ENCODE data around the gene PPP2CA.

DNA sequence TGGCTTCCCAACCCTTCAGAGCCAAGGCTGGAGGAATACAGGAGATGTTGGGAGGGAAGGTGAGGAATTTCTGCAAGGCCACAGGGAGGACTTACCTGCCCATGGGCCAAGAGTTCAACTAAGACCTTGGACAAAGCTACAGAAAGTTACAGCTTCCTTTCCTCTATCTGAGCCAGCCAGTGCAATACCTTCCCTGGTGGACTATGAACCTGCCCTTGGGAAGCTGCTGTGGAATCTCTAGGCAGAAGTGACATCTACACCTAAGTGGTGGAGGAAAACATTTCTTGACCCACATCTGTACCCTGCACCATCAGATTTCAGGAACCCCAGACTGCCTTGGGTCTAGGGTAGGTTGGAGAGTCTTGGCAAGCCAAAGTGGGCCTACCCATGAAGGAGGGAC, 42.4 kb downstream of the PPP2CA start:
- no peak for TF ChIP-seq FOXJ3 (CRISPR knock-in tag; IDR thresholded peaks at IDR 0.05; ENCODE audit: borderline replicate concordance)
- TF ChIP-seq, protein P1, sequence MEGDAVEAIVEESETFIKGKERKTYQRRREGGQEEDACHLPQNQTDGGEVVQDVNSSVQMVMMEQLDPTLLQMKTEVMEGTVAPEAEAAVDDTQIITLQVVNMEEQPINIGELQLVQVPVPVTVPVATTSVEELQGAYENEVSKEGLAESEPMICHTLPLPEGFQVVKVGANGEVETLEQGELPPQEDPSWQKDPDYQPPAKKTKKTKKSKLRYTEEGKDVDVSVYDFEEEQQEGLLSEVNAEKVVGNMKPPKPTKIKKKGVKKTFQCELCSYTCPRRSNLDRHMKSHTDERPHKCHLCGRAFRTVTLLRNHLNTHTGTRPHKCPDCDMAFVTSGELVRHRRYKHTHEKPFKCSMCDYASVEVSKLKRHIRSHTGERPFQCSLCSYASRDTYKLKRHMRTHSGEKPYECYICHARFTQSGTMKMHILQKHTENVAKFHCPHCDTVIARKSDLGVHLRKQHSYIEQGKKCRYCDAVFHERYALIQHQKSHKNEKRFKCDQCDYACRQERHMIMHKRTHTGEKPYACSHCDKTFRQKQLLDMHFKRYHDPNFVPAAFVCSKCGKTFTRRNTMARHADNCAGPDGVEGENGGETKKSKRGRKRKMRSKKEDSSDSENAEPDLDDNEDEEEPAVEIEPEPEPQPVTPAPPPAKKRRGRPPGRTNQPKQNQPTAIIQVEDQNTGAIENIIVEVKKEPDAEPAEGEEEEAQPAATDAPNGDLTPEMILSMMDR (IDR thresholded peaks at IDR 0.05): no peak
- no peak for TF ChIP-seq SP1 (CRISPR knock-in tag; conservative IDR thresholded peaks at IDR 0.05)
- no peak for TF ChIP-seq NR1H2 (CRISPR knock-in tag; IDR thresholded peaks at IDR 0.05)
- TF ChIP-seq USF1 (CRISPR knock-in tag; IDR thresholded peaks at IDR 0.05): no peak
- TF ChIP-seq, protein P2, sequence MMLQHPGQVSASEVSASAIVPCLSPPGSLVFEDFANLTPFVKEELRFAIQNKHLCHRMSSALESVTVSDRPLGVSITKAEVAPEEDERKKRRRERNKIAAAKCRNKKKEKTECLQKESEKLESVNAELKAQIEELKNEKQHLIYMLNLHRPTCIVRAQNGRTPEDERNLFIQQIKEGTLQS (CRISPR knock-in tag; conservative IDR thresholded peaks at IDR 0.05): no peak
- TF ChIP-seq ZSCAN18 (CRISPR knock-in tag; IDR thresholded peaks at IDR 0.05): no peak
- no peak for TF ChIP-seq CREB1 (CRISPR knock-in tag; IDR thresholded peaks at IDR 0.05)
- TF ChIP-seq ATF1 (CRISPR knock-in tag; IDR thresholded peaks at IDR 0.05): no peak
- TF ChIP-seq STAT6 (CRISPR knock-in tag; conservative IDR thresholded peaks at IDR 0.05; ENCODE audit: low read depth): no peak
- TF ChIP-seq E2F4 (CRISPR knock-in tag; IDR thresholded peaks at IDR 0.05; ENCODE audit: borderline replicate concordance, low read depth): no peak
- no peak for TF ChIP-seq MLX (CRISPR knock-in tag; IDR thresholded peaks at IDR 0.05)

Measured in WTC11 (cell line).